ENCODE measurements around the gene TMEM179B. TPM values are rescaled to one million over a fixed set of nuclear protein-coding genes. Genes with fewer than 3 reads are reported as not detected.

TMEM179B gene
- polyA plus RNA-seq, 1 experiment: 97.1 TPM

GRCh38 chr11:62801071-62801470 lies 13.9 kb downstream of the TMEM179B start:
- no peak overlapping the region for H3K4me3 ChIP-seq (ENCODE audit: low read depth, low read length)
- no peak for DNase-seq (ENCODE audit: low read depth)
- no peaks in the 10 kb centered on the region for H3K27me3 ChIP-seq (ENCODE audit: control insufficient read depth, insufficient read depth, low read length)
- POLR2A ChIA-PET: no interaction called here
- TF ChIP-seq, protein P1, sequence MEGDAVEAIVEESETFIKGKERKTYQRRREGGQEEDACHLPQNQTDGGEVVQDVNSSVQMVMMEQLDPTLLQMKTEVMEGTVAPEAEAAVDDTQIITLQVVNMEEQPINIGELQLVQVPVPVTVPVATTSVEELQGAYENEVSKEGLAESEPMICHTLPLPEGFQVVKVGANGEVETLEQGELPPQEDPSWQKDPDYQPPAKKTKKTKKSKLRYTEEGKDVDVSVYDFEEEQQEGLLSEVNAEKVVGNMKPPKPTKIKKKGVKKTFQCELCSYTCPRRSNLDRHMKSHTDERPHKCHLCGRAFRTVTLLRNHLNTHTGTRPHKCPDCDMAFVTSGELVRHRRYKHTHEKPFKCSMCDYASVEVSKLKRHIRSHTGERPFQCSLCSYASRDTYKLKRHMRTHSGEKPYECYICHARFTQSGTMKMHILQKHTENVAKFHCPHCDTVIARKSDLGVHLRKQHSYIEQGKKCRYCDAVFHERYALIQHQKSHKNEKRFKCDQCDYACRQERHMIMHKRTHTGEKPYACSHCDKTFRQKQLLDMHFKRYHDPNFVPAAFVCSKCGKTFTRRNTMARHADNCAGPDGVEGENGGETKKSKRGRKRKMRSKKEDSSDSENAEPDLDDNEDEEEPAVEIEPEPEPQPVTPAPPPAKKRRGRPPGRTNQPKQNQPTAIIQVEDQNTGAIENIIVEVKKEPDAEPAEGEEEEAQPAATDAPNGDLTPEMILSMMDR (IDR thresholded peaks at IDR 0.05; ENCODE audit: insufficient read depth, low read depth, low read length): no peak
- peaks cover 44% of the 10 kb centered on the region for H3K36me3 ChIP-seq (ENCODE audit: control insufficient read depth, insufficient read depth, low read length)
- CTCF ChIA-PET: interaction anchor here (0.6 to 2.4 kb wide), 3 partner anchors 14 to 55 kb away, joined by 3 to 14 read pairs (median 4); partner anchors contain the start of genes STX5 and TMEM179B

DNA sequence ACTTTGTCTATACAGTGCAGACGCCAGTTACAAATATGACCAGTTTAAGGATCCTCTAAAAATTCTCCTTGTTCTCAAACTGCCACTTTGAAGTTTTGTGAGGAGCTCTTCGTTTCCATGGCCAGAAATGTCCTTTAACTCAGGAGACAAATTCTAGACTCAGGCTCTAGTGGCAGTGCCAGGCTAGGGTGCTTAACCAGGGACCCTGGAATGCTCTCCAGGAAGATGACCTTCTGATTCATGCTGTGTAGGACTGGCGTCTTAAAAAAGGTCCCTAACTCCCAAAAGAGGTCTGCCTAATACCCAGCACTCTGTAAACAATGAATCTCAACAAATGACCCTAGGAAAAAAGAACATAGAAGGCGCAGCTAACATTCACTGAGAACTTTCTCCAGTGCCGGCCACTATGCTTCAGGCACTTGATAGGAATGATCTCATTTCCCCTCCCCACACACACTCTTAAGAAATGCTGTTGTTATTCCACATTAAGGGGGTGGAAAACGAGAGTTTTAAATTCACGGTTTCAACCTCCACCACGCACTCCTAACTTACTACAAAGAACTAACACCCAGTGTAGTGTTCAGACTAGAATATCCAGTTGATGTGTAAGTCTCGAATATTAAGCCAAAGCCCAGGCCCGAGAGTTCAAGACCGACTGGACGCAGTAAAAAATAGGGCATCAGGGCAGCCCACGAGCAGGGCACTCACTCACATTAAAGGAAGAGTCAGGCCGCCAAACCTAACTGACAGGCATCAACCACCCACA lies 17.3 kb downstream of the TMEM179B start:
- ChIA-PET CTCF (interaction anchor here (1.4 kb wide), 1 partner anchor 18 kb away, joined by 6 read pairs; no protein-coding TSS in a partner anchor), POLR2A (interaction anchor here (0.6 kb wide), 2 partner anchors 27 to 47 kb away, joined by 3 read pairs; partner anchors contain the start of gene STX5)
- no peak for DNase-seq (ENCODE audit: low read depth)
- Histone ChIP-seq H3K36me3 (ENCODE audit: control insufficient read depth, insufficient read depth, low read length) (peaks cover 29% of the 10 kb centered on the region), H3K27me3 (ENCODE audit: control insufficient read depth, insufficient read depth, low read length) (no peaks in the 10 kb centered on the region), H3K4me3 (ENCODE audit: low read depth, low read length) (peak overlapping the region; percentile 77)
- TF ChIP-seq, protein P1 (IDR thresholded peaks at IDR 0.05; ENCODE audit: insufficient read depth, low read depth, low read length): no peak

DNA sequence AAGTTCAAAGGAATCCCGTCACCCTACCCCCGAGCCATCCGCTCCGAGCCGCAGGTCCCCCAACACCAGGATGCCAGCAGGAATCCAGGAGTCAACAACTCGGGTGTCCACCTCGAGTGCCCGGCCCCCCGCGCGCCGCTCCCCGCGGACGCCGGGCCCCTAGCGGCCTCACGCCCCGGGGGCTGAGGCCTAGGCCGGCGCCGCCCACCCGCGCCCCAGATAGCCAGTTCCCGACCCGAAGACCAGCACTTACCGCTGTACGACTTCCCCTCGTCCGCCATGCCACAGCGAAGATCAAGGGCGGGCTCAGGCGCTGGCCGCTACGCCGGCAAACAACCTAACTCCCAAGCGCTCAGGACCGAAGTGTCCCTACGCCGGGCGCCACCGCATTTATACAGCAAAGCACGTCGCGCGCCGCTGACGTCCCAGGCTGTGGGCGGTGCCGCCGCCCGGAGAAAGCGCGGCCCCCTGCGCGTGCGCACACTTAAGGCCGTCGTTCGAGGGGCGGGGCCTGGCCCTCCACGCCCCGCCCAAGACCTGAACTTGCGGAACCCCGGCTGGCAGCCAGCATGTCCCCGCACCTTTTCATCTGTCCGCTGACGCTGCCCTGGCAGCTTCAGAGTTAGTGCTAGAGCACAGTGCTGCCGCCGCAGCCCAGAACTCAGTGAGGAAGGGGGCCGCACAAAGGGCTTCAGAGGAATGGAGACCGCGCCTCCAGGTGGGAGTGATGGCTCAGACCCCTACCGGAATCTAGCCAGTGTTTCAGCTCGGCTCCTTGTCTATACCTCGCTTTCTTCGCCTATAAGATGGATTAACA lies 18.1 kb downstream of the TMEM179B start, which contains the start of gene NXF1:
Gene NXF1, minus strand, starts transcription at position 365 of the 817 bp plus-strand sequence. Its CDS starts 84 bp downstream, at position 281.
- H3K36me3 ChIP-seq (ENCODE audit: control insufficient read depth, insufficient read depth, low read length): peaks cover 22% of the 10 kb centered on the region
- TF ChIP-seq, protein P1 (IDR thresholded peaks at IDR 0.05; ENCODE audit: insufficient read depth, low read depth, low read length): peak; percentile 15; the same call in 1 of the 2 replicates
- POLR2A ChIA-PET: interaction anchor here (0.6 kb wide), 1 partner anchor 14 kb away, joined by 3 read pairs; no protein-coding TSS in a partner anchor
- CTCF ChIA-PET: interaction anchor here (0.9 to 3.4 kb wide), 3 partner anchors 16 to 76 kb away, joined by 3 to 16 read pairs (median 4); partner anchors contain the start of gene TMEM179B
- H3K27me3 ChIP-seq (ENCODE audit: control insufficient read depth, insufficient read depth, low read length): no peaks in the 10 kb centered on the region
- peak within 1 kb of the TSS; percentile 77 for H3K4me3 ChIP-seq (ENCODE audit: low read depth, low read length)
- peak; percentile 65 for DNase-seq (ENCODE audit: low read depth)

DNA sequence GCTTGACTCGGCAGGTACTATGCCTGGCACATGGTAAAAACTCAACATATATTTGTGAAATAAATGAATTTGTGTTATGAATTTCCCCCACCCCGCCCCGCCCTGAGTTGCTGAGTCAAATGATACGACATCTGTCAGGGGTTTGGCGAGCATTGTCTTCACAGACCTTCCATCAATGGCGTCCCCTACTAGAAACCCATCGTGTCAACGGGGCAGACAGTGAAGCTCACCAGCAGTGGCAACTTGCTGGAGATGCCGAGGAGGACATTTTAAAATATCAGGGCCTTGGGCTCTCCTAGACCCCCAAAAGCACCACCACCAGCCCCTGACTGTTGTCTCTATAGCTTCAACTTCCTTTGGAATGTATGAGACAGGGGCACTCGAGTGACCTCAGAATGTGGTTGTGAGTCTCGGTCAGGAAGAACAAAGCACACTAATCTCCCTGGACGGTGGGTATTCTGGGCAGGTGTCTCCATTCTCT lies 18.8 kb downstream of the TMEM179B start:
- Histone ChIP-seq H3K27me3 (ENCODE audit: control insufficient read depth, insufficient read depth, low read length) (no peaks in the 10 kb centered on the region), H3K36me3 (ENCODE audit: control insufficient read depth, insufficient read depth, low read length) (peaks cover 19% of the 10 kb centered on the region), H3K4me3 (ENCODE audit: low read depth, low read length) (peak overlapping the region; percentile 77)
- DNase-seq (ENCODE audit: low read depth): no peak
- POLR2A ChIA-PET: interaction anchor here (0.6 kb wide), 1 partner anchor 14 kb away, joined by 3 read pairs; no protein-coding TSS in a partner anchor
- CTCF ChIA-PET: interaction anchor here (0.5 to 3.4 kb wide), 7 partner anchors 10 to 76 kb away, joined by 3 to 16 read pairs (median 3); partner anchors contain the start of gene TMEM179B
- TF ChIP-seq, protein P1 (IDR thresholded peaks at IDR 0.05; ENCODE audit: insufficient read depth, low read depth, low read length): no peak

Data from BJ (cell line).